GM12878 (cell line): ENCODE data around the gene METTL15. TPM values are rescaled to one million over a fixed set of nuclear protein-coding genes. Genes with fewer than 3 reads are reported as not detected.

ENCODE experiments used
- ATAC-seq: fragments of 200-7000 bp; cut with Tn5 transposase; 3 replicates; pipeline ENCODE4 v1.9.1; 2020; ENCODE audit warnings: mild to moderate bottlenecking, moderate library complexity
- BruUV-seq: library from RNA; stranded (reverse); fragments of 400-500 nt; replicated peaks from 2 replicates; lab custom pipeline; 2021; lab: Mats Ljungman, UMichigan
- CTCF ChIA-PET: fragments of 300-600 bp; sonication (Branson Sonifier 250); formaldehyde crosslinking; extraction: SDS; loops from one replicate; lab custom pipeline; 2021; ENCODE audit warnings: inconsistent platforms; lab: Yijun Ruan, JAX
- POLR2A ChIA-PET: fragments of 350-600 bp; formaldehyde crosslinking; extraction: SDS; loops from one replicate; lab custom pipeline; 2021; ENCODE audit warnings: inconsistent platforms; lab: Charles Lee
- RAD21 ChIA-PET: fragments of 300-600 bp; sonication (Branson Sonifier 250); formaldehyde crosslinking; loops from one replicate; lab custom pipeline; 2023; ENCODE audit warnings: antibody characterized with exemption; ENCODE audit not compliant: unreplicated experiment; lab: Charles Lee
- SMC1A ChIA-PET: fragments of 300-600 bp; sonication (Branson Sonifier 250); formaldehyde crosslinking; loops from one replicate; lab custom pipeline; 2023; ENCODE audit not compliant: unreplicated experiment, uncharacterized antibody; lab: Charles Lee
- DNase-seq: peaks from one replicate; pipeline ENCODE4 v3.0.0-alpha.2; 2011; ENCODE audit warnings: low read depth, low spot score
- FAIRE-seq: peaks from 3 replicates; lab custom pipeline; 2011; peaks lifted over from hg19 to GRCh38; lab: Jason Lieb, UNC
- H2AFZ ChIP-seq: 2 replicates; pipeline ENCODE4 v1.6.0; 2011; ENCODE audit warnings: low read depth, low read length, control low read depth; ENCODE audit not compliant: control insufficient read depth
- H3K27ac ChIP-seq: 2 replicates; pipeline ENCODE4 v1.5.1; 2011; ENCODE audit warnings: control low read depth; ENCODE audit not compliant: control insufficient read depth, insufficient read depth
- H3K27me3 ChIP-seq, 2 experiments: replicated peaks in 1 of 2; 2 replicates each; pipeline versions ENCODE4 v1.6.0 to v1.6.1; 2011; ENCODE audit warnings: low read length in 1 of 2; ENCODE audit not compliant: control insufficient read depth in 2 of 2, insufficient read depth in 2 of 2
- H3K36me3 ChIP-seq, 2 experiments: 2 replicates each; pipeline ENCODE4 v1.5.1; 2011; ENCODE audit warnings: low read length in 1 of 2; ENCODE audit not compliant: control insufficient read depth in 2 of 2, insufficient read depth in 2 of 2
- H3K4me1 ChIP-seq: 2 replicates; pipeline ENCODE4 v1.6.1; 2011; ENCODE audit warnings: mild to moderate bottlenecking, low read length, moderate library complexity, mixed read lengths; ENCODE audit not compliant: control insufficient read depth, insufficient read depth
- H3K4me2 ChIP-seq: 2 replicates; pipeline ENCODE4 v1.6.0; 2011; ENCODE audit warnings: control low read depth; ENCODE audit not compliant: control insufficient read depth, insufficient read depth
- H3K4me3 ChIP-seq: fragments of 200-600 bp; sonication (generic); 2 replicates; pipeline ENCODE4 v1.5.1; 2016
- H3K79me2 ChIP-seq: 2 replicates; pipeline ENCODE4 v1.6.0; 2011; ENCODE audit warnings: low read length; ENCODE audit not compliant: control insufficient read depth, insufficient read depth
- H3K9ac ChIP-seq: 2 replicates; pipeline ENCODE4 v1.8.0; 2011; ENCODE audit warnings: low read length, control low read depth, mixed read lengths; ENCODE audit not compliant: control insufficient read depth, insufficient read depth
- H3K9me3 ChIP-seq: replicated peaks from 3 replicates; pipeline ENCODE4 v1.5.1; 2011; ENCODE audit warnings: mild to moderate bottlenecking, low read length; ENCODE audit not compliant: control insufficient read depth, insufficient read depth
- H4K20me1 ChIP-seq: 2 replicates; pipeline ENCODE4 v1.6.0; 2011; ENCODE audit not compliant: control insufficient read depth, insufficient read depth
- CREM ChIP-seq: IDR thresholded peaks from 2 replicates; pipeline ENCODE4 v1.6.1; 2014; ENCODE audit warnings: antibody characterized with exemption, low read depth
- ESRRA ChIP-seq: IDR thresholded peaks from 2 replicates; pipeline ENCODE4 v1.6.1; 2012; ENCODE audit warnings: mild to moderate bottlenecking, low read length, improper control_type of control experiment
- FOXM1 ChIP-seq: IDR thresholded peaks from 2 replicates; pipeline ENCODE4 v1.6.1; 2012; ENCODE audit warnings: low read depth, mild to moderate bottlenecking, inconsistent platforms, low read length, moderate library complexity
- IKZF2 ChIP-seq, 2 experiments: fragments of 450-650 bp; IDR thresholded peaks; 2 replicates each; pipeline ENCODE4 v1.6.1; 2017; ENCODE audit warnings: mild to moderate bottlenecking in 2 of 2, moderate library complexity in 2 of 2
- KLF5 ChIP-seq: fragments of 450-650 bp; IDR thresholded peaks from 2 replicates; pipeline ENCODE4 v1.6.1; 2014; ENCODE audit warnings: mild to moderate bottlenecking; ENCODE audit not compliant: partially characterized antibody
- MEF2A ChIP-seq: IDR thresholded peaks from 2 replicates; pipeline ENCODE4 v1.6.1; 2011; ENCODE audit warnings: low read depth, mild to moderate bottlenecking, low read length, moderate library complexity; ENCODE audit not compliant: insufficient read depth
- MEF2B ChIP-seq: fragments of 450-650 bp; IDR thresholded peaks from 2 replicates; pipeline ENCODE4 v1.6.1; 2018; ENCODE audit warnings: mild to moderate bottlenecking, moderate library complexity; ENCODE audit not compliant: partially characterized antibody, poor library complexity, severe bottlenecking
- MTA3 ChIP-seq: IDR thresholded peaks from 2 replicates; pipeline ENCODE4 v1.6.1; 2012; ENCODE audit warnings: low read length, inconsistent platforms, borderline replicate concordance
- MXI1 ChIP-seq: fragments of 150-350 bp; IDR thresholded peaks from 2 replicates; pipeline ENCODE4 v1.6.1; 2011; ENCODE audit warnings: low read depth, mild to moderate bottlenecking, inconsistent platforms, low read length, improper control_type of control experiment
- NFIC ChIP-seq: IDR thresholded peaks from 2 replicates; pipeline ENCODE4 v1.6.1; 2012; ENCODE audit warnings: low read depth, mild to moderate bottlenecking, inconsistent platforms, low read length, moderate library complexity
- NR2C1 ChIP-seq: fragments of 450-650 bp; IDR thresholded peaks from 2 replicates; pipeline ENCODE4 v1.6.1; 2017; ENCODE audit warnings: antibody characterized with exemption, mild to moderate bottlenecking, moderate library complexity
- STAT3 ChIP-seq: IDR thresholded peaks from 2 replicates; pipeline ENCODE4 v1.6.1; 2011; ENCODE audit warnings: low read depth, low read length, improper control_type of control experiment
- YY1 ChIP-seq: IDR thresholded peaks from 2 replicates; pipeline ENCODE4 v1.6.1; 2011; ENCODE audit warnings: low read depth, mild to moderate bottlenecking, low read length
- WGBS: methylation state at CpG from one replicate; pipeline ENCODE4 v1.1.6; 2016; ENCODE audit warnings: low lambda C conversion rate; ENCODE audit not compliant: insufficient replicate concordance, insufficient coverage; ENCODE audit errors: missing lambda C conversion rate; 5-methylcytosine and 5-hydroxymethylcytosine counted together
- in situ Hi-C: fragments of 300-500 bp; cut with MboI; formaldehyde crosslinking; loops from 9 replicates; pipeline ENCODE4 v1.14.3; 2018; ENCODE audit warnings: mixed read lengths
- intact Hi-C: fragments of 100-400 bp; cut with micrococcal nuclease; formaldehyde crosslinking; loops from one replicate; pipeline ENCODE4 v1.14.2; 2022; ENCODE audit not compliant: unreplicated experiment
- polyA plus RNA-seq, 11 experiments: library from polyadenylated mRNA; depleted of rRNA in 4 of 11; unstranded in 6 of 11; stranded (reverse) in 5 of 11; fragments of >200 nt; fragmentation: Nextera tagmentation in 4 of 11; fragmentation: Illumina TruSeq in 1 of 11; extraction: Ambion mirVana in 4 of 11; extraction: Trizol in 1 of 11; gene quantifications; 1 replicate in 1 of 11; 2 replicates in 10 of 11; pipeline versions ENCODE4 v1.2.1 to v1.2.3, GENCODE V29; 2011 to 2016; ENCODE audit warnings: inconsistent platforms in 2 of 11, missing spikeins in 2 of 11, low read depth in 1 of 11
- total RNA-seq, 4 experiments: library from RNA; depleted of rRNA in 3 of 4; stranded (reverse); fragments of >200 nt in 3 of 4; fragmentation: Illumina TruSeq in 1 of 4; extraction: Trizol in 1 of 4; gene quantifications; 2 replicates each; pipeline versions ENCODE4 v1.2.1 to v1.2.3, GENCODE V29; 2013 to 2021
- TF ChIP-seq, protein P1 (sequence below): fragments of 450-650 bp; formaldehyde crosslinking; IDR thresholded peaks from 2 replicates; pipeline ENCODE4 v1.4.0; 2022; ENCODE audit warnings: mild to moderate bottlenecking, moderate library complexity
- TF ChIP-seq, protein P2 (sequence below): fragments of 450-650 bp; IDR thresholded peaks from 2 replicates; pipeline ENCODE4 v1.6.1; 2014; ENCODE audit warnings: mild to moderate bottlenecking
- TF ChIP-seq, protein P3 (sequence below): IDR thresholded peaks from 2 replicates; pipeline ENCODE4 v1.6.1; 2011; ENCODE audit warnings: borderline replicate concordance, low read depth, mild to moderate bottlenecking, moderate library complexity, low read length; ENCODE audit not compliant: insufficient read depth, poor library complexity, severe bottlenecking
- TF ChIP-seq, protein P4 (sequence below): fragments of 450-650 bp; IDR thresholded peaks from 2 replicates; pipeline ENCODE4 v1.6.1; 2016; ENCODE audit warnings: mild to moderate bottlenecking

Gene METTL15
- total and polyA plus RNA-seq, 10 of the 15 experiments (the other 5 are each of a cell fraction or from before 2014, with no cell fraction given): 7.9 to 16.9 (median 14.4) TPM

DNA sequence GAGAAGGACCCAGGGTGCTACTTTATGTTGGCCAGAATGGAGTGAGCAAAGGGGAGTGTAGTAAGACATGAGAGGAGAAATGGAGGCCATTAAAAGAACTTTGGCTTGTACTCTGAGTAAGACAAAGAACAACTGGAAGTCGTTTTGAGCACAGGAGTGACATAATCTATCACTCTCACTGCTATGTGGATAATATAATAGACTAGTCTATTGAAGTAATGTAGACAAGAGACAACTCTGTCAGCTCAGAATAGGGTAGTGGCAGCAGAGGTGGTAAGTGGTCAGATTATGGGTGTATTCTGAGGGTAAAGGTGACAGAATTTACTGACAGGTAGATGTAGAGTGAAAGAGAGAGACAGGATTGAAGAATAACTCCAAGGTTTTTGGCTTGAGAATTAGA, 8.5 kb upstream of the METTL15 start:
- H3K79me2 ChIP-seq: peaks cover 56% of the 10 kb centered on the region
- no peak overlapping the region for H3K4me3 ChIP-seq
- ATAC-seq (peak; percentile 51), FAIRE-seq (no peak), DNase-seq (no peak)
- H4K20me1 ChIP-seq: no peaks in the 10 kb centered on the region
- WGBS: 27% methylated on average over 1 of the region's 1 CpG
- intact Hi-C loops (loop anchor here (10.0 kb wide), 1 partner anchor 1235 kb away; no protein-coding TSS in a partner anchor), in situ Hi-C loops (no loop called here)
- CTCF ChIA-PET: no interaction called here
- RAD21 ChIA-PET: no interaction called here
- POLR2A ChIA-PET: no interaction called here
- H3K4me2 ChIP-seq: no peak overlapping the region
- peaks cover 0 to 8% of the 10 kb centered on the region in 2 experiments; a peak in 1 of 4 replicates for H3K36me3 ChIP-seq
- peak overlapping the region; percentile 24 for H2AFZ ChIP-seq
- no TSS peak for BruUV-seq
- SMC1A ChIA-PET: interaction anchor here (0.9 to 1.8 kb wide), 3 partner anchors 10 to 369 kb away, joined by 3 to 4 read pairs (median 3); no protein-coding TSS in a partner anchor
- H3K27ac ChIP-seq: no peak overlapping the region
- H3K9ac ChIP-seq: no peak overlapping the region
- H3K27me3 ChIP-seq: no peaks in the 10 kb centered on the region
- no peaks in the 10 kb centered on the region for H3K4me1 ChIP-seq
- no peaks in the 10 kb centered on the region for H3K9me3 ChIP-seq
- TF ChIP-seq KLF5: no peak
- no peak for TF ChIP-seq ESRRA
- no peak for TF ChIP-seq MXI1
- TF ChIP-seq MEF2A: no peak
- TF ChIP-seq MTA3: no peak
- TF ChIP-seq STAT3: no peak
- no peak for TF ChIP-seq CREM
- TF ChIP-seq, protein P1, sequence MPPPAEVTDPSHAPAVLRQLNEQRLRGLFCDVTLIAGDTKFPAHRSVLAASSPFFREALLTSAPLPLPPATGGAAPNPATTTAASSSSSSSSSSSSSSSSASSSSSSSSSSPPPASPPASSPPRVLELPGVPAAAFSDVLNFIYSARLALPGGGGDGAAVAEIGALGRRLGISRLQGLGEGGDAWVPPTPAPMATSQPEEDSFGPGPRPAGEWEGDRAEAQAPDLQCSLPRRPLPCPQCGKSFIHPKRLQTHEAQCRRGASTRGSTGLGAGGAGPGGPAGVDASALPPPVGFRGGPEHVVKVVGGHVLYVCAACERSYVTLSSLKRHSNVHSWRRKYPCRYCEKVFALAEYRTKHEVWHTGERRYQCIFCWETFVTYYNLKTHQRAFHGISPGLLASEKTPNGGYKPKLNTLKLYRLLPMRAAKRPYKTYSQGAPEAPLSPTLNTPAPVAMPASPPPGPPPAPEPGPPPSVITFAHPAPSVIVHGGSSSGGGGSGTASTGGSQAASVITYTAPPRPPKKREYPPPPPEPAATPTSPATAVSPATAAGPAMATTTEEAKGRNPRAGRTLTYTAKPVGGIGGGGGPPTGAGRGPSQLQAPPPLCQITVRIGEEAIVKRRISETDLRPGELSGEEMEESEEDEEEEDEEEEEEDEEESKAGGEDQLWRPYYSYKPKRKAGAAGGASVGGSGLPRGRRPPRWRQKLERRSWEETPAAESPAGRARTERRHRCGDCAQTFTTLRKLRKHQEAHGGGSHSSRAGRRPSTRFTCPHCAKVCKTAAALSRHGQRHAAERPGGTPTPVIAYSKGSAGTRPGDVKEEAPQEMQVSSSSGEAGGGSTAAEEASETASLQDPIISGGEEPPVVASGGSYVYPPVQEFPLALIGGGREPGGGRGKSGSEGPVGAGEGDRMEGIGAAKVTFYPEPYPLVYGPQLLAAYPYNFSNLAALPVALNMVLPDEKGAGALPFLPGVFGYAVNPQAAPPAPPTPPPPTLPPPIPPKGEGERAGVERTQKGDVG (CRISPR knock-in tag): no peak
- no peak for TF ChIP-seq NR2C1
- TF ChIP-seq, protein P2, sequence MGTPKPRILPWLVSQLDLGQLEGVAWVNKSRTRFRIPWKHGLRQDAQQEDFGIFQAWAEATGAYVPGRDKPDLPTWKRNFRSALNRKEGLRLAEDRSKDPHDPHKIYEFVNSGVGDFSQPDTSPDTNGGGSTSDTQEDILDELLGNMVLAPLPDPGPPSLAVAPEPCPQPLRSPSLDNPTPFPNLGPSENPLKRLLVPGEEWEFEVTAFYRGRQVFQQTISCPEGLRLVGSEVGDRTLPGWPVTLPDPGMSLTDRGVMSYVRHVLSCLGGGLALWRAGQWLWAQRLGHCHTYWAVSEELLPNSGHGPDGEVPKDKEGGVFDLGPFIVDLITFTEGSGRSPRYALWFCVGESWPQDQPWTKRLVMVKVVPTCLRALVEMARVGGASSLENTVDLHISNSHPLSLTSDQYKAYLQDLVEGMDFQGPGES: no peak
- no peak for TF ChIP-seq MEF2B
- no peak for TF ChIP-seq IKZF2 (IDR thresholded peaks at IDR 0.05)
- no peak for TF ChIP-seq FOXM1
- TF ChIP-seq, protein P3, sequence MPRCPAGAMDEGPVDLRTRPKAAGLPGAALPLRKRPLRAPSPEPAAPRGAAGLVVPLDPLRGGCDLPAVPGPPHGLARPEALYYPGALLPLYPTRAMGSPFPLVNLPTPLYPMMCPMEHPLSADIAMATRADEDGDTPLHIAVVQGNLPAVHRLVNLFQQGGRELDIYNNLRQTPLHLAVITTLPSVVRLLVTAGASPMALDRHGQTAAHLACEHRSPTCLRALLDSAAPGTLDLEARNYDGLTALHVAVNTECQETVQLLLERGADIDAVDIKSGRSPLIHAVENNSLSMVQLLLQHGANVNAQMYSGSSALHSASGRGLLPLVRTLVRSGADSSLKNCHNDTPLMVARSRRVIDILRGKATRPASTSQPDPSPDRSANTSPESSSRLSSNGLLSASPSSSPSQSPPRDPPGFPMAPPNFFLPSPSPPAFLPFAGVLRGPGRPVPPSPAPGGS: no peak
- TF ChIP-seq YY1: no peak
- TF ChIP-seq NFIC: no peak
- TF ChIP-seq, protein P4, sequence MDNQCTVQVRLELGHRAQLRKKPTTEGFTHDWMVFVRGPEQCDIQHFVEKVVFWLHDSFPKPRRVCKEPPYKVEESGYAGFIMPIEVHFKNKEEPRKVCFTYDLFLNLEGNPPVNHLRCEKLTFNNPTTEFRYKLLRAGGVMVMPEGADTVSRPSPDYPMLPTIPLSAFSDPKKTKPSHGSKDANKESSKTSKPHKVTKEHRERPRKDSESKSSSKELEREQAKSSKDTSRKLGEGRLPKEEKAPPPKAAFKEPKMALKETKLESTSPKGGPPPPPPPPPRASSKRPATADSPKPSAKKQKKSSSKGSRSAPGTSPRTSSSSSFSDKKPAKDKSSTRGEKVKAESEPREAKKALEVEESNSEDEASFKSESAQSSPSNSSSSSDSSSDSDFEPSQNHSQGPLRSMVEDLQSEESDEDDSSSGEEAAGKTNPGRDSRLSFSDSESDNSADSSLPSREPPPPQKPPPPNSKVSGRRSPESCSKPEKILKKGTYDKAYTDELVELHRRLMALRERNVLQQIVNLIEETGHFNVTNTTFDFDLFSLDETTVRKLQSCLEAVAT: no peak
